HG03460 (cell line): ENCODE data around the gene SCAMP2.

ENCODE experiments used
- ATAC-seq: cut with Tn5 transposase; IDR thresholded peaks from one replicate; pipeline ENCODE4 v1.9.1; 2021; ENCODE audit not compliant: unreplicated experiment

The SCAMP2 gene

GRCh38 chr15:74839526-74840395 is 33.4 kb downstream of the SCAMP2 start:
- ATAC-seq, result no peak

- ATAC-seq, result no peak
Measured at GRCh38 chr15:74838746-74839525, 34.2 kb downstream of the SCAMP2 start.

GRCh38 chr15:74838137-74838516 is 35.0 kb downstream of the SCAMP2 start:
- ATAC-seq, result no peak

GRCh38 chr15:74837482-74838136 is 35.6 kb downstream of the SCAMP2 start:
- ATAC-seq, result no peak

- ATAC-seq, result no peak
Measured at GRCh38 chr15:74836846-74837245, 36.3 kb downstream of the SCAMP2 start.

- ATAC-seq, result no peak
Measured at GRCh38 chr15:74835312-74835823, 37.8 kb downstream of the SCAMP2 start.

- no peak for ATAC-seq
Measured at GRCh38 chr15:74833376-74834107, 39.6 kb downstream of the SCAMP2 start.

GRCh38 chr15:74832826-74833225 is 40.3 kb downstream of the SCAMP2 start:
- no peak for ATAC-seq

- ATAC-seq, result no peak
Measured at GRCh38 chr15:74831813-74832495, 41.2 kb downstream of the SCAMP2 start.

GRCh38 chr15:74830868-74831267 is 42.3 kb downstream of the SCAMP2 start:
- ATAC-seq, result no peak

- no peak for ATAC-seq
Measured at GRCh38 chr15:74829991-74830390, 43.2 kb downstream of the SCAMP2 start.

- ATAC-seq, result no peak
Measured at GRCh38 chr15:74829486-74829885, 43.7 kb downstream of the SCAMP2 start.

GRCh38 chr15:74828835-74829234 is 44.3 kb downstream of the SCAMP2 start:
- ATAC-seq, result no peak

- ATAC-seq, result no peak
Measured at GRCh38 chr15:74827614-74828013, 45.6 kb downstream of the SCAMP2 start.

- ATAC-seq, result no peak
Measured at GRCh38 chr15:74826921-74827320, 46.2 kb downstream of the SCAMP2 start.

- no peak for ATAC-seq
Measured at GRCh38 chr15:74826364-74826819, 46.8 kb downstream of the SCAMP2 start, which contains the start of gene CPLX3. TSS of gene CPLX3 (plus strand) at chr15:74826627. CDS start at chr15:74826704, 77 bp downstream.

GRCh38 chr15:74825866-74826265 is 47.3 kb downstream of the SCAMP2 start:
- no peak for ATAC-seq

- no peak for ATAC-seq
Measured at GRCh38 chr15:74824976-74825375, 48.2 kb downstream of the SCAMP2 start.

GRCh38 chr15:74823324-74823723 is 49.8 kb downstream of the SCAMP2 start:
- ATAC-seq, result no peak

- ATAC-seq, result no peak
Measured at GRCh38 chr15:74822233-74822632, 50.9 kb downstream of the SCAMP2 start.
